Fibroblast of the conjunctiva (primary cell): ENCODE data around the gene OXLD1.
"Not testable (repeated sequence)": the region's sequence is repeated elsewhere in the genome, so short reads cannot be mapped to it uniquely, and the experiment has no call there.

Source experiments
- DNase-seq: peaks from one replicate; pipeline ENCODE4 v3.0.0-alpha.2; 2010; ENCODE audit warnings: low read depth

OXLD1 gene

DNA sequence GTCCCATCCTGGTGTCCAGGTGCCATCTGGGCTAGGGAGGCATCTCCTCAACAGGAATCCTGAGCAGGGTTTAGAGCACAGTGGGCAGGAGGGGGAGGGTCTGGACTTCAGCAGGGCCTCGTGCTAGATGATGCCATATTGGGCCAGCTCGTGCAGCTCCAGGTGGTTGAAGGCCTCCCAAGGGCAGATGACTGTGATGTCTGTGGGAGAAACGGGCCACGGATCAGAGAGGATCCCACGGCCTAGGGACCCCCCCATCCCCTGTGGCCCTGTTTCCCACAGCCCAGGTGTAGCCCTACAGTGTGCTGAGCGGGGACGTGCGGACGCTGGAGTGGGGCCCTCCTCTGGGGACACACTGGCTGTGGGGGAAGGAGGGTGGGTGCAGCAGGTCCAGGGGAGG is 15.5 kb downstream of the OXLD1 start:
- DNase-seq: no peak

DNA sequence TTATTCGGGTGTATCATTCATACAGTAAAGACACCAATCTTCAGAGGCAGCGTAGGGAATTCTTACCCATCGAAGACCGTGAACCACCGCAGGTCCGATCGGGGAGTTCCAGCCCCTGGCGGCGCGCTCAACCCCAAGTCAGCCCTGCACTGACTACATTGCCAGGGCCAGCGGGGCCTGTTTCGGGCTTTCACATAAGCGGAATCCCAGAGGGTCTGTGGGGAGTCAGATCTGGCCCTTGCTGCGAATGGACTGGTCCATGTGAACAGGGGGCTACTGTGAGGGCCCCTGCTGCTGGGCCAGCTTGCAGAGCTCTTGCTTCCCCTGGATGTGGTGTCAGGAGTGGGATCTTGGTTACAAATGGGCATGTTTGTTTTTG is 17.7 kb downstream of the OXLD1 start:
- no peak for DNase-seq

DNA sequence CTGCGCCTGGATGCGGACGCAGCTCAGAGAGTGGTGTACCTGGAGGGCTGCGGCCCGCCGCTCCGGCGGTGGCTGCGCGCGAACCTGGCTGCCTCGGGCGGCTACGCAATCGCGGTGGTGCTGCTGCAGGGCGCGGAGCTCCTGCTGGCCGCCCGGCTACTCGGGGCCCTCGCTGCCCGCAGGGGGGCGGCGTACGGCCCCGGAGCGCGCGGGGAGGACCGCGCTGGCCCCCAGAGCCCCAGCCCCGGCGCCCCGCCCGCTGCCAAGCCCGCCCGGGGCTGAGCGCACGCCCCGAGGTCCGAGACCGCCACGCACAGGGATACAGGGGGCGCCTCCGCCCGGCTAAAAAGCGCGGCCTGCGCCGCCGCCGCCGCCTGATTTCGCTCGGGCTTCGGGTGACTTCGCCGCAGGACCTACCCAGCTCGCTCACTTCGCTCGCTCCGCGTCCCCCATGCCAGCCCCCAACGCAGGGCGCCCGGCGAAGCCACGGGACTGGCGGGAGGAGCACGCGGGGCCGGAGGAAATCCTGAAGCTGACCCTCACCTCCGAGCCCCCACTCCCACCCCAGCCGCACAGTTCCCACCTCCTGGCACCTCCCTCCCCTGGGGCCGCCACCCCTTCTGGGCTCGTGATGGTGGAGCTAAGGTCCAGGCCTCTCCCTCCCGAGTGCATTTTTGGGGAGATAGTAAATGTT is 18.2 kb downstream of the OXLD1 start:
- DNase-seq: no peak

DNA sequence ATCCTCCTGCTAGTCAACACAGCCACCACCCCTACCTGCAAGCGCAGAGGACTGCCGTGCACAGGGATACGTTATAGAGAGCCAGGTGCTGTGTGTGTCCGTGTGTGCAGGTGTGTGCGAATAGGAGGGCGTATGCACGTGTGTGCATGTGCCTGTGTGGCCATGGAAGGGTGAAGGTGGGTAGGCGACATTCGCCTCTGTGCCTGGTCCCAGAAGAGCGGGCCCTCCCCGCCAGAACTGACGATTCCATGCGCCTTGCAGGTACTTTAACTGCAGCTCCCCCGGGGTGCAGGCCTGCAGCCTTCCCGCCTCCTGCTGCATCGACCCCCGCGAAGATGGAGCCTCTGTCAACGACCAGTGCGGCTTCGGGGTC is 18.8 kb downstream of the OXLD1 start:
- DNase-seq: no peak

DNA sequence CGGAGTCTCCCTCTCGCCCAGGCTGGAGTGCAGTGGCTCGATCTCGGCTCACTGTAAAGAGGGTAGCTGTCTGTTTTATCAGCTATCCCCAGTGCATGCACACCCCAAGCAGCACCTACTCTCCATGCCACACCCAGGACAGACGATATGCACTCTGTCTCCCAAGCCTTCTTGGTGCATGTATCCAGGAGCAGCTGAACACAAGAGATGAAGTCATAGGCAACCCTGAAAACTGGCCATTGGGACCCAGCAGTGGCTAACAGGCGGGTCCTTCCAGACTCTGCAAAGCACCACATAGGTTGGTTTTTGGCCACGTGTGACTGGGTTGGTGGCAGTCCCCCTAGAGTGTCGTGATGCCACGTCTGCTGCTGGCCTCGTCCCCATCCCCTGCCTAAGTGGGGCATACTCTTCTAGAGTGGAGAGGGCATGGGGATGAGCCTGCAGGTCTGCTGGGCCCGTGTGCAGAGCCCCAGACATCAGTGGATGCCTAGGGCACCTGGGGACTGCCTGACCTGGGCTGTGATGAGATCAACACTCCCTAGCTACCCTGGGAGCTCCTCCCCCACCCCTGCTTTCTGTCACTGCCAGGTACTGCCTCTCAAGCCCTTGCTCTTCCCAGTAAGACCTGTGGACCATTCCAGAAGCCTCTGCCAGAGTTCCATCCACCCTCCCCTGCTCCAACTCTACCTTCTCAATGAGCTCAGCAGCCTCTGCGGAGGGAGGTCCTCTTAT is 19.4 kb downstream of the OXLD1 start:
- DNase-seq: no peak

DNA sequence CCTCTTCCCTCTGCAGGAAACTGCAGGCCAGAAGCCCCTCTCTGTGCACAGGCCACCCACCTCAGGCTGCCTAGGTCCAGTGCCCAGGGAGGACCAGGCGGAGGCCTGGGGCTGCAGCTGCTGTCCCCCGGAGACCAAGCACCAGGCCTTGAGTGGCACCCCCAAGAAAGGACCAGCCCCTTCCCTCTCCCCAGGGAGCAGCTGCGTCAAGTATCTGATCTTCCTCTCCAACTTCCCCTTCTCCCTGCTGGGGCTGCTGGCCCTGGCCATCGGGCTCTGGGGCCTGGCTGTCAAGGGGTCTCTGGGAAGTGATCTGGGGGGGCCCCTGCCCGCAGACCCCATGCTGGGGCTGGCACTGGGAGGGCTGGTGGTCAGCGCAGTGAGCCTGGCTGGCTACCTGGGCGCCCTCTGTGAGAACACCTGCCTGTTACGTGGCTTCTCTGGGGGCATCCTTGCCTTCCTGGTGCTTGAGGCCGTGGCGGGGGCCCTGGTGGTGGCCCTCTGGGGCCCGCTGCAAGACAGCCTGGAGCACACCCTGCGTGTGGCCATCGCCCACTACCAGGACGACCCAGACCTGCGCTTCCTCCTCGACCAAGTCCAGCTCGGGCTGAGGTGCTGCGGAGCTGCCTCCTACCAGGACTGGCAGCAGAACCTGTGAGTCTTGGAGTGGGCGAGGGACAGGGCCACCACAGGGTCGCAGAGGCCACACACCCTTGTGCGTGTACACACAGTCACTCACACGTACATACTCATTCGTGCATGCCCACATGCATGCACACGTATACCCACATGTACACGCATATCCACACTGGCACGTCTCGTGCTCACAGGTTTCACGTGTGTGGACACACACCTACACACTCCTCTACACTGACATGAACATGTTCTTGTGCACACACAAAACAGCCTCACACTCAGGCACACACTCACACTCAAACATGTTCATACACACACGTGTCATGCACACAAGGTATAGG is 21.1 kb downstream of the OXLD1 start:
- DNase-seq: no peak

DNA sequence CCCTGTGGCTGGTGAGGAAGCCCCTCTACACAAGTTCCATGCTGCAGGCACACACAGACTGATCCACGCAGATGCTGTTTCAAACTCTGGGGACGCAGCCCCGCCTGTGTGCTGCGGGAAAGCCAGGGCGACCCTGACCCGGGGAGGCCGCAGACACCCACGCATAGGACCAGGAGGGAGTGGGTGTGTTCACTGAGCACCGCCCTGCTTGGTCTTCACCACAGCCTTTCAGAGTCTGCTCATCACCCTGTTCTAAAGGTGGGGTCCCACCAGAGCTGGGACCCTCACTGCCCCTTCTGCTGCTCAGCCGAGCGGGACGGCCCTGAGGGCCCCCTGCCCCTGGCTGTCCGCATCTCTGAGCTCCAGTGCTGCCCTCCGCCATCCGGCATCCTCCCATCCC is 21.9 kb downstream of the OXLD1 start:
- no peak for DNase-seq

DNA sequence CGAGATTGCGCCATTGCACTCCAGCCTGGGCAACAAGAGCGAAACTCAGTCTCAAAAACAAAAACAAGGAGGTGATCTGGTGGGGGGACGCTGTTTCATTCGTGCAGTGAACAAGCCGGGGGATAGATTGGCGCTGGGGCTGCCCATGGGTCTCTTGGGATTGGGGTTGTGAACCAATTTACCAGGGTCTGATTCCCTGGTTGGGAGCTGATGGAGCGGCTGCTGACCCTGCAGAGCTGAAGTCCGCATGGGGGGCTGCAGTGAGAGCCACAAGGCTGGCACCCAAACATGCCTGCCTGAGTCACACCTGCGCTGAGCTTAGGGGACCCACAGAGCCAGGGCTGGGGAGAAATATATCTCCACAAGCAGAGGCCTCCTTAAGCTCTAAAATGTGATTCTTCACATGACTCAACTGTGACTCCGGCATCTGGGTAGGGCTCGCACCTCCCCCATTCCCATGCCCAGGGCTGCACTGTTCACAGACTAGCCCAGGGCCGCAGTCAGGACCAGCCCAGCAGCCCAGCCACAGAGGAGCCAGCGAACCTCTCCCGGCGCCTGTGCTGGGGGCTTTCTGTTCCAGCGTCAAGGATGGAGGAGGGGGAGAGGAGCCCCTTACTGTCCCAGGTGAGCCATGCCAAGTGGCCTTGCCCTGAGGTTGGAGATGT is 24.4 kb downstream of the OXLD1 start:
- DNase-seq: no peak

DNA sequence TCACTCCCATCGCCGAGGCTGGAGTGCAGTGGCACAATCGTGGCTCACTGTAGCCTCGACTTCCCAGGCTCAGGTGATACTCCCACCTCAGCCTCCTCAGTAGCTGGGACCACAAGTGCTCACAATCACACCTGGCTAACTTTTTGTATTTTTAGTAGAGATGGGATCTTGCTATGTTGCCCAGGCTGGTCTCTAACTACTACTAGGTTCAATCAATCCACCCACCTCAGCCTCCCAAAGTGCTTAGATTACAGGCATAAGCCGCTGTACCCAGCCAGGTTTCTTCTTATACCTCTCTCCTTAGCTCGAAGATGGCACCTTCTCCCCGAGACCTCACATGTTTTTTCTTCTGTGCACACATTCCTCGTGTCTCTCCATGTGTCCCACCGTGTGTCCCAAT is 26.4 kb downstream of the OXLD1 start:
- no peak for DNase-seq

DNA sequence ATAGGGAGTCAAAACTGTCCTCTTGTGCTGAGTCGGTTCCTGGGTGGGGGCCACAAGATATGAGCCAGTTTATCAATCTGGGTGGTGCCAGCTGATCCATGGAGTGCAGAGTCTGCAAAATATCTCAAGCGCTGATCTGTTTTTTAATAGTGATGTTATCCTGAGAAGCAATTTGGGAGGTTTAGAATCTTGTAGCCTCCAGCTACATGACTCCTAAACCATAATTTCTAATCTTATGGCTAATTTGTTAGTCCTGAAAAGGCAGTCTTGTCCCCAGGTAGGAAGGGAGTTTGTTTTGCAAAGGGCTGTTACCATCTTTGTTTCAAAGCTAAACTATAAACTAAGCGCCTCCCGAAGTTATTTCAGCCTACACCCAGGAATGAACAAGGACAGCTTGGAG is 27.7 kb downstream of the OXLD1 start:
- DNase-seq: no peak

DNA sequence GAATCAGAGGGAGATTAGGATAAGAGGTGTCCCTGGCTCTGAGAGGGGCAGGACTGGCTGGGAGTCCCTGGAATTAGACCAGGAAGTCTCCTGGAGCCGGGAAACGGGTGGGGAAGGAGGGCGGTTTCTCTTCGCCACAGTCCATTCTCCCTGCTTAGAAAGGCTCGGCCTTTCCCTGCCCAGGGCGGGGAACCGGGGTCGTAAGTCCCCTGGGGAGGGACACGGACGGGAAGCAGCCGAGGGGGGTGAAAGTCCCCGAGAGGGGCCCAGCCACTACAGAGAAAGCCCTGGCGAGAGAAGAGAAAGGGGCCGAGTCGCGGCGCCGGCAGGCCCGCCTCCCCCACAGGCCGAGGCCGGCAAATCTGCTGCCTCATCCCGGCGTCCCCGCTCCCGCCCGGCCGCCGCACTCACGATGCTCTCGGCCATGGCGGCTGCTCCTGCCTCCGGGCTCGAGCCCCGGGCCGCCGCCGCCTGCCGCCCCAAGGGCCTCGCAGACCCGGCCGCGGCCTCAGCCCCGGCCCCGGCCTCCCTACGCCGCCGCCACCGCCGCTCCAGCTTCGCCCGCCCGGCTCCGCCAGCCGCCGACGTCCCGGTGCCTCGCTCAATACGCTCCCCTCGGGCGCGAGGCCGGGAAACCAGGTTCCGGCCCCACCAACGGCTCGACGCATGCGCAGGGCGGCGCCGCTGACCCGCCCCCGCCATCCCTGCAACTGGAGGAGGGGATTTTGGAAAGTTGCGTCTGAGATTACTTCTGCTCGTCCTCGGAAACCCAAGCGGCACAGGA is 29.7 kb downstream of the OXLD1 start, which contains the start of the genes NPLOC4 and TSPAN10:
TSS of gene NPLOC4 (minus strand) at position 608 of the 784 bp plus-strand sequence. CDS start at position 426, 182 bp downstream.
TSS of gene TSPAN10 (plus strand) at position 692 of the 784 bp plus-strand sequence. CDS start 5,217 bp downstream, outside the sequence.
- DNase-seq: peak; percentile 67

DNA sequence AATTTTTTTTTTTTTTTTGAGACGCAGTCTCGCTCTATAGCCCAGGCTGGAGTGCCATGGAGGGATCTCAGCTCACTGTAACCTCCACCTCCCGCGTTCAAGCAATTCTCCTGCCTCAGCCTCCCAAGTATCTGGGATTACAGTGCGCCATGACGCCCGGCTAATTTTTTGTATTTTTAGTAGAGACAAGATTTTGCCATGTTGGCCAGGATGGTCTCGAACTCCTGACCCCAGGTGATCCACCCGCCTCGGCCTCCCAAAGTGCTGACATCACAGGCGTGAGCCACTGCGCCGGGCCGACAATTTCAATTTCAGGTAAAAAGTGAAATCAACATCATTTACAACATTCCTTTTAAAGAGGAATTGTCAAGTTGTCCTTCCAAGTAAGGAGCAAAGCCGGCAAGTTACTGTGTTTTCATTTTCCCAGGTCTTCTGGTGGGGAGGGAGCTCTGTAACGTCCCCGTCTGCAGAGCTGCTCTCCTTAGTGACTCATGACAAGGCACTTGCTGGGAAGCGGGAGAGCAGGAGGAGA is 30.4 kb downstream of the OXLD1 start:
- no peak for DNase-seq

DNA sequence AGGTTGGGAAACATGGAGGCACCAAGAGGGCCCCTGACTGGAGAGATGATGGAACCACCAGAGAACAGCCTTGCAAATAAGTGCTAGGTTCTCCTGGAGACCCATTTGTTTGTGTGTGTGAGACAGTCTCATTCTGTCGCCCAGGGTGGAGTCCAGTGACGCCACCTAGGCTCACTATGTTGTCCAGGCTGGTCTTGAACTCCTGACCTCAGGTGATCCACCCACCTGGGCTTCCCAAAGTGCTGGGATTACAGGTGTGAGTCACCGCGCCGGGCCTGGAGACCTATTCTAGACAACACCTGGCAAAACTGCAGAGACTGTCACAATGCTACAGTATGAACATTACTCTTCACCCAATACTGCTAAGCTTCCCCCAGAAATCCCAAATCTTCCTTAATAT is 31.0 kb downstream of the OXLD1 start:
- DNase-seq: no peak

DNA sequence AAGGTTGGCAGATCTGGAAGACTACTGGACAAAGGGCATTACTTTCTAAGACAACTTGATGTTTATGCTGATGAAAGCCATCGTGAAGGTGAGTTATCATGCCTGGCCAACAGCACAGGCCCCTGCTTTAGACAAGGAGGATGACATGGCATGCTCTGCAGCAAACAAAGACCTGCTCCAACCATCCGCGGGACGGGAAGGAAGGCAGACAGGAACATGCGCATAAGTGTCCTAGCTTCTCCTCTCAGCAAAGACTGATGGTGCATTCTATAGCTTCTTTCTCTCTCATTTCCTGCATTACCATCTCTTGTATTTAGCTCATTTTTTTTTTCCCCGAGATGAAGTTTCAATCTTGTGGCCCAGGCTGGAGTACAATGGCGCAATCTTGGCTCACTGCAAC is 34.9 kb downstream of the OXLD1 start:
- DNase-seq: no peak

DNA sequence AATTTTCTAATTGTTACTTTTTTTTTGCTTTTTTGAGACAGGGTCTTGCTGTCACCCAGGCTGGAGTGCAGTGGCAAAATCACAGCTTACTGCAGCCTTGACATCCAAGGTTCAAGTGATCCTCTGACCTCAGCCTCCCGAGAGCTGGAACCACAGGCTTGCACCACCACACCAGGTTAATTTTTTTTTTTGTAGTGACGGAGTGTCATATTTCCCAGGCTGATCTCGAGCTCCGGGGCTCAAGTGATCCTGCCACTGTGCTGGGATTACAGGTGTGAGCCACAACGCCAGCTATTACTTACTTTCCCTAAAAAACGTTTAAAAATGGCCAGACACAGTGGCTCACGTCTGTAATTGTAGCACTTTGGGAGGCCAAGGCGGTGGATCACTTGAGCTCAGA is 36.1 kb downstream of the OXLD1 start:
- no peak for DNase-seq

DNA sequence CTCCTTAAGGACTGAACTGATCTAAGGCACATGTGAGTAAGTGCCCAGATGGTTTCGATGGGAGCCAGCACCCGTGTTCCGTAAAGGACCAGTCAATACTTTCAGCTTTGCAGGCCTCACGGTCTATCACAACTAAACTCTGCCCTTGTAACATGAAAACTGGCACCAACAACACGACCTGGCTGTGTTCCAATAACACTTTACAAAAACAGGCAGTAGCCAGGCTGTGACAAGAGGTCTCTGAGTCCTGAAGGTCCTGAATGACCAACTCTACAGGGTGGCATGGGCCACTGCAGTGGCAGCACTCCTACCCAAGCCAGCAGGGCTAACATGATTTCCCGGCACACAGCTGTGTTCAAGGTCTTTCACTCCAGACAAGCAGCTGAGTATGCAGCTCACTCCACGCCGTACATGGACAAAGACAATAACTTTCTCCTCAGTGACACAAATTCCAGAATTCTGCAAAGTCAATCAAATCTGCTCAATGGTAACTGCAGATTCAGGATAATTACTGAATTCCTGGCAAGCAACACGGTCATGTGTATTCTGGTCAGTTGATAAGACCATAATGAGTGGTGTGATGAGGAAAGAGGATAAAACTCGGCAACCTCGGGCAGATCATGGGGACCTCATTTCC is 44.8 kb downstream of the OXLD1 start:
- no peak for DNase-seq

DNA sequence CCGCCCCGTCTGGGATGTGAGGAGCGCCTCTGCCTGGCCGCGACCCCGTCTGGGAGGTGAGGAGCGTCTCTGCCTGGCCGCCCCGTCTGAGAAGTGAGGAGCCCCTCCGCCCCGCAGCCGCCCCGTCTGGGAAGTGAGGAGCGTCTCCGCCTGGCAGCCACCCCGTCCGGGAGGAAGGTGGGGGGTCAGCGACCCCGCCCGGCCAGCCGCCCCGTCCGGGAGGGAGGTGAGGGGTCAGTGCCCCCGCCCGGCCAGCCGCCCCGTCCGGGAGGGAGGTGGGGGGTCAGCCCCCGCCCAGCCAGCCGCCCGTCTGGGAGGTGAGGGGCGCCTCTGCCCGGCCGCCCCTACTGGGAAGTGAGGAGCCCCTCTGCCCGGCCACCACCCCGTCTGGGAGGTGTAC is 48.1 kb downstream of the OXLD1 start:
- DNase-seq: not testable (repeated sequence)

DNA sequence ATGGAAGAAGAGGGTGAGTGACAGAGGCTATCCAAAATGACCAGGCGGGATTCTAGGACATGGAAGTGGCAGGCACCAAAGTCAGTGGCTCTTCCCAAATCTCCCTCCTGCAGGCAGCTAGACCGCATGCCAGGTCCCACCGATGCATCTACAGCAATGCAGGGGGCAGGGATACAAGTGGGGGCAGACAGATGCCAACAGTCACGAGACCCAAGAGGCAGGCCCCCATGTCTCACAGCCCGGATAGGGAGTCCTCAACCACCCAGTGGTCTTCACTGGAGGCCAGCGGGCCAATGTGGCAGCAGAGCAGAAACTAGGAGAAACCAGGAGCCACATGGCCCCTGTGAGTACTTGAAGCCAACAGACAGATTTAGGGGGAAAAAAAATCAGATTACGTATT is 49.5 kb downstream of the OXLD1 start:
- no peak for DNase-seq

DNA sequence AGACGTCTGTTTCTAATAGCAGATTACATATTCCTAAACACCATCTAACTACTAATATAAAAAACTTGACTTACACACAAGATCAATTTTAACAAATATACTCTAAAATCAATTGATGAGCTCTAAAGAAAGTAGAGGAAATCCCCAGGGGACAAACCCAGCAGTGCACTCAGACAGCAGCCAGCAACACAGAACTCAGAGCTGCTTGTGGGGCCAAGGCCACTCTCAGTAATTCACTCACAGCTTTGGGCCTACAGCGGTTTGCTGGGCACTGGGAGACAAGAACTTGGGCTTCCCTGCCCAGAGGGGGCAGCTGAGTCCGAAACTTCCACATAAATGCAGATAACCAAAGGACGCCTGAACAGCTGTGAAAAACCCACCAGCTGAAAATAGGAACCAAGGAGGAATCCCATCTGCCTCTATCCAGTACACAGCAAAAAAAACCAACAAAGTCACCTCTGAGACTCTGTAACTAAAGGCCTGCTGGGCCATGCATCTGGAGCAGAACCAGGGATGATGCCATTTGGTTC is 50.9 kb downstream of the OXLD1 start:
- no peak for DNase-seq
